Fibroblast of villous mesenchyme (primary cell): Measurements from ENCODE around the gene NADSYN1. TPM values are rescaled to one million over a fixed set of nuclear protein-coding genes. Genes with fewer than 3 reads are reported as not detected.
"Not testable (repeated sequence)": the region's sequence is repeated elsewhere in the genome, so short reads cannot be mapped to it uniquely, and the experiment has no call there.

Source experiments
- DNase-seq: peaks from one replicate; pipeline ENCODE4 v3.0.0-alpha.2; 2010; ENCODE audit warnings: low read depth
- H3K4me3 ChIP-seq: 2 replicates; pipeline ENCODE4 v1.5.1; 2011; ENCODE audit warnings: low read depth, mild to moderate bottlenecking, low read length
- CTCF ChIP-seq: IDR thresholded peaks from 2 replicates; pipeline ENCODE4 v1.5.1; 2012; ENCODE audit warnings: low read depth, mild to moderate bottlenecking, low read length; ENCODE audit not compliant: insufficient read depth
- total RNA-seq: library from RNA; depleted of rRNA; stranded (reverse); fragments of >200 nt; gene quantifications from 2 replicates; pipeline ENCODE4 v1.2.3, GENCODE V29; 2012

The NADSYN1 gene
- total RNA-seq, 1 donor = 71.2 TPM

GRCh38 chr11:71518506-71519471, 65.8 kb downstream of the NADSYN1 start:
- no peak overlapping the region for H3K4me3 ChIP-seq
- no peak for DNase-seq
- TF ChIP-seq CTCF = no peak

GRCh38 chr11:71519546-71519945, 66.5 kb downstream of the NADSYN1 start:
- no peak for TF ChIP-seq CTCF
- DNase-seq = peak; percentile 10
- H3K4me3 ChIP-seq = no peak overlapping the region

- no peak for DNase-seq
- TF ChIP-seq CTCF = no peak
- no peak overlapping the region for H3K4me3 ChIP-seq
Observed at GRCh38 chr11:71525188-71525937, 72.4 kb downstream of the NADSYN1 start.

GRCh38 chr11:71525938-71526495, 73.0 kb downstream of the NADSYN1 start:
- no peak for TF ChIP-seq CTCF
- H3K4me3 ChIP-seq = no peak overlapping the region
- no peak for DNase-seq

GRCh38 chr11:71526796-71527575, 74.0 kb downstream of the NADSYN1 start, which contains the start of gene KRTAP5-7:
TSS of gene KRTAP5-7 (plus strand) at chr11:71527267. CDS start at chr11:71527301, 34 bp downstream.
- not testable (repeated sequence) for H3K4me3 ChIP-seq, DNase-seq

GRCh38 chr11:71527576-71528210, 74.7 kb downstream of the NADSYN1 start:
- no peak for DNase-seq
- TF ChIP-seq CTCF = no peak
- no peak overlapping the region for H3K4me3 ChIP-seq
